GM23338 (cell line): ENCODE results near the gene CTNNA2.

Experiments used
- EZH2 ChIP-seq: fragments of 200-600 bp; sonication (generic); IDR thresholded peaks from one replicate; pipeline ENCODE4 v1.8.0; 2017; ENCODE audit warnings: antibody characterized with exemption, mild to moderate bottlenecking, low read depth; ENCODE audit not compliant: unreplicated experiment
- JUNB ChIP-seq: IDR thresholded peaks from one replicate; pipeline ENCODE4 v1.6.1; 2016; ENCODE audit warnings: antibody characterized with exemption; ENCODE audit not compliant: unreplicated experiment
- ZNF114 ChIP-seq: fragments of 250-450 bp; sonication (Bioruptor Pico); IDR thresholded peaks from 2 replicates; pipeline ENCODE4 v1.5.0; 2020; ENCODE audit warnings: mild to moderate bottlenecking, moderate library complexity
- TF ChIP-seq, protein P1 (sequence below), 2 experiments: fragments of 200-600 bp in 1 of 2; sonication (generic) in 1 of 2; conservative IDR thresholded peaks; 2 replicates each; pipeline versions ENCODE4 v1.5.1 to v1.6.1; 2016 to 2017; ENCODE audit warnings: antibody characterized with exemption in 2 of 2, low read depth in 2 of 2, mild to moderate bottlenecking in 2 of 2, moderate library complexity in 1 of 2
- TF ChIP-seq, protein P2 (sequence below): IDR thresholded peaks from one replicate; pipeline ENCODE4 v1.6.1; 2018; ENCODE audit warnings: antibody characterized with exemption; ENCODE audit not compliant: unreplicated experiment

DNA sequence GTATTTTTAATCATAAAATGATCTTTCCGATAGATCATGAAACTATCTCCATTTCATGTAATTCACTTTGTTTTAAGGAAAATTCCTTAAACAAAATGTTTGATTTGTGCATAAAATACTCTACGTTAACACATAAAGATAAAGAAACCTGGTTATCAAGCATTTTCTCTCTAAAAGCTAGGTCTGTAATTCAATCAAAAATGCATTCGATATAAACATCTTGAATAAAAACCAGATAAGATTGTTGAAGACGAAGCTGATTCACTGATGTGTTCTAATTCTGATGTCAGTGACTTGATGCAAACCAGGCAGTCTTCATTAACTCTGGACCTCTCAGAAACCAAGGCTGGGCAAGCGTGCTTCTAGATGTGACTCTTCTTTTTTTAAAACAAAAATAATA, 245.2 kb downstream of the CTNNA2 start:
- TF ChIP-seq EZH2 (no peak), JUNB (no peak), ZNF114 (CRISPR knock-in tag) (no peak)
- TF ChIP-seq, protein P1, sequence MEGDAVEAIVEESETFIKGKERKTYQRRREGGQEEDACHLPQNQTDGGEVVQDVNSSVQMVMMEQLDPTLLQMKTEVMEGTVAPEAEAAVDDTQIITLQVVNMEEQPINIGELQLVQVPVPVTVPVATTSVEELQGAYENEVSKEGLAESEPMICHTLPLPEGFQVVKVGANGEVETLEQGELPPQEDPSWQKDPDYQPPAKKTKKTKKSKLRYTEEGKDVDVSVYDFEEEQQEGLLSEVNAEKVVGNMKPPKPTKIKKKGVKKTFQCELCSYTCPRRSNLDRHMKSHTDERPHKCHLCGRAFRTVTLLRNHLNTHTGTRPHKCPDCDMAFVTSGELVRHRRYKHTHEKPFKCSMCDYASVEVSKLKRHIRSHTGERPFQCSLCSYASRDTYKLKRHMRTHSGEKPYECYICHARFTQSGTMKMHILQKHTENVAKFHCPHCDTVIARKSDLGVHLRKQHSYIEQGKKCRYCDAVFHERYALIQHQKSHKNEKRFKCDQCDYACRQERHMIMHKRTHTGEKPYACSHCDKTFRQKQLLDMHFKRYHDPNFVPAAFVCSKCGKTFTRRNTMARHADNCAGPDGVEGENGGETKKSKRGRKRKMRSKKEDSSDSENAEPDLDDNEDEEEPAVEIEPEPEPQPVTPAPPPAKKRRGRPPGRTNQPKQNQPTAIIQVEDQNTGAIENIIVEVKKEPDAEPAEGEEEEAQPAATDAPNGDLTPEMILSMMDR (conservative IDR thresholded peaks at IDR 0.05; ENCODE audit: low read depth in 2 of 2), result no peak
- TF ChIP-seq, protein P2, sequence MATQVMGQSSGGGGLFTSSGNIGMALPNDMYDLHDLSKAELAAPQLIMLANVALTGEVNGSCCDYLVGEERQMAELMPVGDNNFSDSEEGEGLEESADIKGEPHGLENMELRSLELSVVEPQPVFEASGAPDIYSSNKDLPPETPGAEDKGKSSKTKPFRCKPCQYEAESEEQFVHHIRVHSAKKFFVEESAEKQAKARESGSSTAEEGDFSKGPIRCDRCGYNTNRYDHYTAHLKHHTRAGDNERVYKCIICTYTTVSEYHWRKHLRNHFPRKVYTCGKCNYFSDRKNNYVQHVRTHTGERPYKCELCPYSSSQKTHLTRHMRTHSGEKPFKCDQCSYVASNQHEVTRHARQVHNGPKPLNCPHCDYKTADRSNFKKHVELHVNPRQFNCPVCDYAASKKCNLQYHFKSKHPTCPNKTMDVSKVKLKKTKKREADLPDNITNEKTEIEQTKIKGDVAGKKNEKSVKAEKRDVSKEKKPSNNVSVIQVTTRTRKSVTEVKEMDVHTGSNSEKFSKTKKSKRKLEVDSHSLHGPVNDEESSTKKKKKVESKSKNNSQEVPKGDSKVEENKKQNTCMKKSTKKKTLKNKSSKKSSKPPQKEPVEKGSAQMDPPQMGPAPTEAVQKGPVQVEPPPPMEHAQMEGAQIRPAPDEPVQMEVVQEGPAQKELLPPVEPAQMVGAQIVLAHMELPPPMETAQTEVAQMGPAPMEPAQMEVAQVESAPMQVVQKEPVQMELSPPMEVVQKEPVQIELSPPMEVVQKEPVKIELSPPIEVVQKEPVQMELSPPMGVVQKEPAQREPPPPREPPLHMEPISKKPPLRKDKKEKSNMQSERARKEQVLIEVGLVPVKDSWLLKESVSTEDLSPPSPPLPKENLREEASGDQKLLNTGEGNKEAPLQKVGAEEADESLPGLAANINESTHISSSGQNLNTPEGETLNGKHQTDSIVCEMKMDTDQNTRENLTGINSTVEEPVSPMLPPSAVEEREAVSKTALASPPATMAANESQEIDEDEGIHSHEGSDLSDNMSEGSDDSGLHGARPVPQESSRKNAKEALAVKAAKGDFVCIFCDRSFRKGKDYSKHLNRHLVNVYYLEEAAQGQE, result no peak
